GM18508 (cell line): ENCODE data around the gene GJB6.
"Not testable (repeated sequence)": the region's sequence is repeated elsewhere in the genome, so short reads cannot be mapped to it uniquely, and the experiment has no call there.

ENCODE experiments used
- ATAC-seq: cut with Tn5 transposase; IDR thresholded peaks from one replicate; pipeline ENCODE4 v1.9.1; 2021; ENCODE audit warnings: moderate number of reproducible peaks; ENCODE audit not compliant: insufficient read depth, unreplicated experiment

The GJB6 gene

GRCh38 chr13:20231839-20232555 lies at the start of gene GJB6:
TSS of gene GJB6 (minus strand) at chr13:20232319. CDS start at chr13:20223480, 8,839 bp downstream.
- no peak for ATAC-seq

- ATAC-seq = not testable (repeated sequence)
Observed at GRCh38 chr13:20276901-20277300, 44.8 kb upstream of the GJB6 start.

- ATAC-seq = no peak
Observed at GRCh38 chr13:20274466-20274865, 42.3 kb upstream of the GJB6 start.

GRCh38 chr13:20272588-20273171 lies 40.6 kb upstream of the GJB6 start:
- ATAC-seq = no peak

GRCh38 chr13:20272104-20272503 lies 40.0 kb upstream of the GJB6 start:
- ATAC-seq = no peak

GRCh38 chr13:20271441-20271840 lies 39.3 kb upstream of the GJB6 start:
- ATAC-seq = no peak

- no peak for ATAC-seq
Observed at GRCh38 chr13:20270163-20270865, 38.2 kb upstream of the GJB6 start.

GRCh38 chr13:20264271-20265018 lies 32.3 kb upstream of the GJB6 start:
- ATAC-seq = peak; percentile 100

GRCh38 chr13:20263393-20264044 lies 31.4 kb upstream of the GJB6 start:
- no peak for ATAC-seq

GRCh38 chr13:20258963-20259288 lies 26.8 kb upstream of the GJB6 start:
- ATAC-seq = no peak

- no peak for ATAC-seq
Observed at GRCh38 chr13:20258208-20258962, 26.3 kb upstream of the GJB6 start.

GRCh38 chr13:20254076-20254475 lies 22.0 kb upstream of the GJB6 start:
- ATAC-seq = no peak

GRCh38 chr13:20249913-20250312 lies 17.8 kb upstream of the GJB6 start:
- ATAC-seq = no peak

GRCh38 chr13:20247963-20248362 lies 15.8 kb upstream of the GJB6 start:
- no peak for ATAC-seq

GRCh38 chr13:20247403-20247802 lies 15.3 kb upstream of the GJB6 start:
- no peak for ATAC-seq

GRCh38 chr13:20241593-20241992 lies 9.5 kb upstream of the GJB6 start:
- ATAC-seq = no peak

GRCh38 chr13:20239748-20240147 lies 7.6 kb upstream of the GJB6 start:
- no peak for ATAC-seq

- ATAC-seq = no peak
Observed at GRCh38 chr13:20232556-20233277, 598 bp upstream of the GJB6 start.
